Caki2 (cell line): ENCODE data around the gene SPDYE5. TPM values are rescaled to one million over a fixed set of nuclear protein-coding genes. Genes with fewer than 3 reads are reported as not detected.

Source experiments
- DNase-seq: peaks from one replicate; pipeline ENCODE4 v3.0.0-alpha.2; 2015; ENCODE audit warnings: low read depth
- in situ Hi-C: cut with HindIII; loops from 2 replicates; pipeline ENCODE4 v1.10.0; 2016; ENCODE audit warnings: low sequenced_read_pairs, low pct_unique_long_range_greater_than_20kb, mixed read lengths
- total RNA-seq: library from RNA; depleted of rRNA; stranded (reverse); fragments of >200 nt; shearing (Covaris generic); gene quantifications from 2 replicates; pipeline ENCODE4 v1.2.3, GENCODE V29; 2014; ENCODE audit warnings: low replicate concordance; rRNA removed

Gene SPDYE5
- total RNA-seq, 1 experiment from 2014 or later = not detected

DNA sequence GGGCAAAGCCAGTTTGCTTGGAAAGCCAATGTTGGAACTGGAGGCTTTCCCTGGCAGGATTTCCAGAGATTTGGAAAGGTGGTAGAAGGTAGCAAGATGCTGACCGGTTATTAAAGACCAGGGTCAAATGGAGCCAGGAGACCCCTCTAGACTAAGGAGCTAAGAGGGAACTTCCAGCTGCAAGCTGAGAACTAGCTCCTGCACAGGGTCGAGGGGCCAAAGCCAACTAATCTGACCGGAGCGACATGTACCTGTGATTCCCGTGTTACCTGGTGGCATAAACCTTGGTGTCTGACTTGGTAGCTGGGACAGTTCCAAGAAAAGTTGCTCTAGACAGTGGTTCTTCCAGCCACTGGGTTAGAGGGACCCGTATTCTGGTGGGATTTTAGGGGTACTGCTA, 41.8 kb downstream of the SPDYE5 start:
- in situ Hi-C loops = no loop called here
- no peak for DNase-seq

- peak; percentile 85 for DNase-seq
- in situ Hi-C loops = no loop called here
Observed at GRCh38 chr7:75534727-75535307, 42.7 kb downstream of the SPDYE5 start.

DNA sequence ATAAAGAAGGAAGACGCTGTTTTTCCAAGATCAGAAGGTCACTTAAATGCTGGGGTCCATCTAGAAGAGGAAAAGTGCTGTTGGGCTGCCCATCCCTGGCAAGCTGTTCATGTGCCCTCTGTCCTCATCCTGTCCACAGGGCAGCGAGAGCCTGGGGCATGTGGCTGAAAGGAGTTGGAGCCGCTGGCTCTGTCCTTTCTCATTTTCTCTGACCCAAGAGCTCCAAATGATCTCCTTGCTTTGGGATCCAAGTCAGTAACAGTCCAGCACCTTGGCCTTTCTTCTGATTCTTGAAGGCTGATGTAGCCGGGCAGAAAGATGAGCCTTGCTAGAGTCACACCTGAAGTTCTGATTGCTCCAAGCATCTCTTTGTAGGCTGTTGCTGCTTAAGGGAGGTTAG, 44.4 kb downstream of the SPDYE5 start:
- in situ Hi-C loops = no loop called here
- no peak for DNase-seq

DNA sequence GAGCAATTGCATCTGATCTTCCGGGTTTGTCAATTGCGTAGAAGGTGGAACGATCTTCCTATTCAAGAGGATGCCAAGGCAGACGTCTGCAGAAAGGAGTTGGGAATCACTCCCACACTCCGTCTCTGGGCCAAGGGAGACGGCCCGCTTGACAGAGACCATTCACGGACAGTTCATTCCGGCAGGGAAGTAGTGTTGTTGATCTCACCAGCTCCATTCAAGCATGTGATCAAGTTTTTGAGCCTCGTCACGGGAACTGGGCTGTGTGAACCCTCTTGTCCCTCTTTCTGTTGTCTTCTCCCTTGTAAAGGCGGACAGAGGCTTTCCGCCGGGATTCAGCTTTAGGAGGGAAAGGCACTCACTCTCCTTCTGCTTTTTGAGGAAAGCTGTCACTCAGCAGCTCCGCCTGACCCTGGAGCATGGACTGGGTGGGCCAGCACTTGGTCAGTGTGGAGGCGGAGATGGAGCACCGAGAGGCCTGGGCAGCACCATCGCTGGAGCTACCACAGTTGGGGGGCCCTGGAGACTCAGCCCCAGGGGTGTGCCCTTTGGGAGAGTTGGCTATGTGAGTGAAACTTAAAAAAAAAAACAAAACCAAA, 44.9 kb downstream of the SPDYE5 start:
- in situ Hi-C loops = no loop called here
- no peak for DNase-seq

GRCh38 chr7:75537731-75538130, 45.6 kb downstream of the SPDYE5 start:
- DNase-seq = no peak
- in situ Hi-C loops = no loop called here

DNA sequence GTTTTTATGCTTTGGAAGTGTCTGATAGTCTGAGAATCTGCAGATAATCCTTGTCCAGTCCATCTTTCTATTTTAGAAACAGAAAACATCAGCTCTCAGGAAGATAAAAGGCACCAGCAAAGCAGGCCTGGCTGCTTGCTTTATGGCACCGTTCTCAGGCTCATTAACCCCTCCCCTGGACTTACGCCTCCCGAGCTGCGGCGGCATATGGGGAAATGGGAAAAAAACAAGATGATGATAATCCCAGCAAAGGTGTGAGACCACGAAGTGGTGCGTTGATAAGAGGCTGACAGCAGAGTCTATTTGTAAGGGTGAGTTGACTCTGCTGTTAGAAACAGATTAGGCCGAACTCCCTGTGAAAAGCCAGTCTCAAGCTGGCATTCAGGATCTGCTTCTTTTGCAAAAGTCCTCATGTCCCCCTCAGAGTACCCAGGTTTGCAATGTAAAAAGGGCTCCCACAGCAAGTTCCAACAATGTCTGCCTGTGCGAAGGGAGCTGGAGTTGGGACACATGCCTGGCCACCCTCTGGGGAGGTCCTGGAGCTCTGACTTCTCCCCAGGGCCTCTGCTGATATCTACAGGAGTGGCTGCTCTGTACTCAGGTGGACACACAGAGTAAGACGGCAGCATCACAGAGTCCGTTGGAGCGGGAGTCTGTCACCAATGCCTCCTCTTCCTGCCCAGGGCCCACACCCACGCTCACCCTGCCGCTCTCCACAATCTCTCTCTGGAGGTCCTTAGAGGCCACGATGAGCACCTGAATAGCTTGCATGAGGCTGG, 54.3 kb downstream of the SPDYE5 start:
- DNase-seq = no peak
- in situ Hi-C loops = no loop called here

Other genes with a start within 250 kb of the SPDYE5 start
- 2.4 and 2.5 TPM in 2 replicates for gene TRIM73, start 96.7 kb upstream of the SPDYE5 start, total RNA-seq
- gene POM121C, start 6.0 kb upstream of the SPDYE5 start, total RNA-seq = 2.3 and 7.5 TPM in 2 replicates
- 21.8 and 25.3 TPM in 2 replicates for gene HIP1, start 246.6 kb downstream of the SPDYE5 start, total RNA-seq